A673 (cell line): ENCODE data around the gene IZUMO2. TPM values are rescaled to one million over a fixed set of nuclear protein-coding genes. Genes with fewer than 3 reads are reported as not detected.
"Not testable (repeated sequence)": the region's sequence is repeated elsewhere in the genome, so short reads cannot be mapped to it uniquely, and the experiment has no call there.

Source experiments
- BruUV-seq: library from RNA; stranded (reverse); fragments of 400-500 nt; replicated peaks from 2 replicates; lab custom pipeline; 2021; lab: Mats Ljungman, UMichigan
- CTCF ChIA-PET: fragments of 300-600 bp; sonication (Branson Sonifier 250); formaldehyde crosslinking; loops from one replicate; lab custom pipeline; 2022; ENCODE audit warnings: antibody characterized with exemption; lab: Charles Lee
- POLR2A ChIA-PET: fragments of 300-600 bp; sonication (Branson Sonifier 250); formaldehyde crosslinking; loops from one replicate; lab custom pipeline; 2022; ENCODE audit warnings: antibody characterized with exemption; ENCODE audit not compliant: low non-redundant PET; lab: Charles Lee
- DNase-seq: peaks from one replicate; pipeline ENCODE4 v3.0.0-alpha.2; 2015; ENCODE audit warnings: low spot score
- H3K27ac ChIP-seq: fragments of 200-600 bp; sonication (generic); 2 replicates; pipeline ENCODE4 v1.5.1; 2016; ENCODE audit warnings: mixed run types, low read depth, mild to moderate bottlenecking, mixed read lengths, antibody characterized with exemption, low read length; ENCODE audit not compliant: poor library complexity, severe bottlenecking
- H3K27me3 ChIP-seq: fragments of 200-600 bp; sonication (generic); replicated peaks from 2 replicates; pipeline ENCODE4 v1.6.1; 2017; ENCODE audit warnings: mixed run types, low read depth, mild to moderate bottlenecking, mixed read lengths, antibody characterized with exemption, low read length; ENCODE audit not compliant: insufficient read depth, poor library complexity
- H3K36me3 ChIP-seq: fragments of 200-600 bp; sonication (generic); 2 replicates; pipeline ENCODE4 v1.6.1; 2016; ENCODE audit warnings: mixed run types, mild to moderate bottlenecking, mixed read lengths, antibody characterized with exemption, low read length; ENCODE audit not compliant: insufficient read depth, poor library complexity, severe bottlenecking
- H3K4me1 ChIP-seq: fragments of 200-600 bp; sonication (generic); 2 replicates; pipeline ENCODE4 v1.6.1; 2017; ENCODE audit warnings: mixed run types, mild to moderate bottlenecking, mixed read lengths, antibody characterized with exemption, low read length; ENCODE audit not compliant: insufficient read depth, poor library complexity, severe bottlenecking
- H3K4me3 ChIP-seq: fragments of 200-600 bp; sonication (generic); 2 replicates; pipeline ENCODE4 v1.5.1; 2016; ENCODE audit warnings: low read depth, mixed run types, mild to moderate bottlenecking, mixed read lengths, low read length; ENCODE audit not compliant: poor library complexity, severe bottlenecking
- H3K9me3 ChIP-seq: fragments of 200-600 bp; sonication (generic); 2 replicates; pipeline ENCODE4 v1.6.1; 2016; ENCODE audit warnings: mixed run types, low read depth, mild to moderate bottlenecking, mixed read lengths, antibody characterized with exemption, low read length; ENCODE audit not compliant: poor library complexity, severe bottlenecking
- EZH2 ChIP-seq: fragments of 200-600 bp; sonication (generic); IDR thresholded peaks from 2 replicates; pipeline ENCODE4 v1.6.1; 2017; ENCODE audit warnings: borderline replicate concordance, low read depth, mild to moderate bottlenecking, mixed read lengths, antibody characterized with exemption, low read length; ENCODE audit not compliant: poor library complexity, severe bottlenecking
- intact Hi-C: fragments of 100-400 bp; cut with micrococcal nuclease; formaldehyde crosslinking; loops from one replicate; pipeline ENCODE4 v1.10.0; 2022; ENCODE audit not compliant: unreplicated experiment
- total RNA-seq: library from RNA; stranded (reverse); gene quantifications from 2 replicates; pipeline ENCODE4 v1.2.3, GENCODE V29; 2021

The IZUMO2 gene
- total RNA-seq, 1 experiment from 2014 or later, result not detected

- intact Hi-C loops, H3K36me3 ChIP-seq, H3K4me1 ChIP-seq, H3K9me3 ChIP-seq, H3K27ac ChIP-seq, BruUV-seq, POLR2A ChIA-PET, DNase-seq: not testable (repeated sequence)
- Histone ChIP-seq H3K4me3 (peak overlapping the region; percentile 23), H3K27me3 (peaks cover 18% of the 10 kb centered on the region)
- CTCF ChIA-PET, result interaction anchor here (0.6 to 0.7 kb wide), 2 partner anchors 448 to 1552 kb away, joined by 3 read pairs; partner anchors contain the start of gene ADM5
These were observed 26.3 kb downstream of the IZUMO2 start for GRCh38 chr19:50136603-50137365.

- H3K36me3 ChIP-seq, H3K4me3 ChIP-seq, DNase-seq, H3K27ac ChIP-seq, H3K4me1 ChIP-seq, intact Hi-C loops, H3K9me3 ChIP-seq, BruUV-seq: not testable (repeated sequence)
- ChIA-PET POLR2A (interaction anchor here (0.6 kb wide), 1 partner anchor 268 kb away, joined by 5 read pairs; the partner anchor contains the start of gene PNKP), CTCF (interaction anchor here (0.5 to 0.6 kb wide), 3 partner anchors 102 to 447 kb away, joined by 3 to 8 read pairs (median 3); partner anchors contain the start of gene ADM5)
- peaks cover 18% of the 10 kb centered on the region for H3K27me3 ChIP-seq
- peak; percentile 38 for TF ChIP-seq EZH2
These were observed 27.1 kb downstream of the IZUMO2 start for GRCh38 chr19:50135856-50136602.

- peaks cover 18% of the 10 kb centered on the region for H3K27me3 ChIP-seq
- H3K9me3 ChIP-seq, DNase-seq, intact Hi-C loops, BruUV-seq, H3K4me3 ChIP-seq, H3K4me1 ChIP-seq, H3K36me3 ChIP-seq, CTCF ChIA-PET, H3K27ac ChIP-seq: not testable (repeated sequence)
- POLR2A ChIA-PET, result interaction anchor here (0.6 kb wide), 1 partner anchor 267 kb away, joined by 5 read pairs; the partner anchor contains the start of gene PNKP
These were observed 28.0 kb downstream of the IZUMO2 start for GRCh38 chr19:50134777-50135719.

GRCh38 chr19:50133518-50134492 lies 29.3 kb downstream of the IZUMO2 start:
- H3K4me3 ChIP-seq, intact Hi-C loops, DNase-seq, H3K36me3 ChIP-seq, POLR2A ChIA-PET, H3K27ac ChIP-seq, H3K4me1 ChIP-seq, CTCF ChIA-PET, H3K9me3 ChIP-seq, BruUV-seq: not testable (repeated sequence)
- peaks cover 18% of the 10 kb centered on the region for H3K27me3 ChIP-seq

DNA sequence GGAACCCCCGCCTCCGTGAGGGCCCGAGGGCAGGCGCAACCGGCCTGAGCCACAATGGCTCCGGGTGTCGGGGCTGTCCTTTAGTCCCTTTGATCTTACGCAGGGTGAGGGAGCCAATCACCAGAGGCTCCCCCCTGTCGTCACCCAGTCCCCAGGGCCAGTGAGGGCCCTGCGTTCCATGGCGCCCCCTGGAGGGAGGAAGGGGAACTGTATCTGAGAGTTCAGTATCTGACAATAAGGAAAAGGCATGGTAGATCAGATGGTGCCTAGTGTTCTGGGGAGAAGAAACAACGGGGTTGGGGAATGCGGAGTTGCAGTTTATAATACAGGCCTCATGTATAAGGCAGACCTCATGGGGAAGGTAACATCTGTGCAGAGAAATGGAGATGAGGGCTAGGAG lies 59.1 kb downstream of the IZUMO2 start:
- H3K4me3 ChIP-seq, POLR2A ChIA-PET, intact Hi-C loops, H3K36me3 ChIP-seq, H3K27ac ChIP-seq, H3K9me3 ChIP-seq, BruUV-seq, DNase-seq, H3K4me1 ChIP-seq, CTCF ChIA-PET, H3K27me3 ChIP-seq: not testable (repeated sequence)

- H3K27ac ChIP-seq, H3K4me3 ChIP-seq, BruUV-seq, H3K9me3 ChIP-seq, H3K36me3 ChIP-seq, CTCF ChIA-PET, DNase-seq, POLR2A ChIA-PET, H3K4me1 ChIP-seq, H3K27me3 ChIP-seq, intact Hi-C loops: not testable (repeated sequence)
These were observed 59.7 kb downstream of the IZUMO2 start for GRCh38 chr19:50103405-50103804.
